ENCODE data around the gene MPG. TPM values are rescaled to one million over a fixed set of nuclear protein-coding genes. Genes with fewer than 3 reads are reported as not detected.

MPG gene
- total RNA-seq, 1 experiment from 2014 or later = 60.0 TPM

DNA sequence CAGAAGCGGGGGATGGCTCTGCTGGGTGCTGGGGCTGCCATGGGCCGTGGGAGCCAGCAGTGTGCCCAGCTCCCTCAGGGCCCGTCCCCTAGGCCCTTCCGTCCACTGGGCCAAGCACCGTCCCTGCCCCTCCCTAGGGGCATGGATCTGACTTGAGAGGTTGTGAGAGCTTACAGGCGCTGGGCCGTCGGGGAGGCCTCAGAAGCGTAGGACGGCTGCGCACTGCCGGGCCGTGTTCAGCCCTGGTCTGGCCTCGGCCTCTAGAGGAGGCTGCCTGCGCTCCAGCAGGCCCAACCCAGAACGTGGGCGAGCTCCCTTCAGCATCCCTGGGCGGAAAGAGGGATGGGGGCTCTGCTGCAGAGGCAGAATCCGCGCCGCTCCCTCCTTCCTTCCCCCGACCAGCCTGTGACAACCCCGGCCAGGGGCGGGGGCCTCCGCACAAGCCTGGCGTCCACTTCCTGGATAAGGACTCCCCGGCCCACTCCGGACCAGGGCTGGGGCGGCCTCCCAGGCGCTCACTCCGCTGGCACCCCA is 685 bp upstream of the MPG start:
- CTCF ChIA-PET = interaction anchor here (1.0 to 7.1 kb wide), 10 partner anchors 10 to 276 kb away, joined by 3 to 66 read pairs (median 6); partner anchors contain the start of genes POLR3K and SNRNP25
- POLR2A ChIA-PET = interaction anchor here (1.1 kb wide), 1 partner anchor 24 kb away, joined by 4 read pairs; the partner anchor contains the start of gene POLR3K
- Mint-ChIP-seq H3K27ac (no peak overlapping the region; the same call in 1 of the 2 replicates), H3K9me3 (no peaks in the 10 kb centered on the region), H3K36me3 (0 out of 2 replicates have a peak, but pooled peaks cover 3% of the 10 kb centered on the region), H3K27me3 (ENCODE audit: low read depth) (no peaks in the 10 kb centered on the region; the same call in 1 of the 2 replicates), H3K4me3 (peak overlapping the region; percentile 60), H3K4me1 (peaks cover 53% of the 10 kb centered on the region)
- TF ChIP-seq, protein P1, sequence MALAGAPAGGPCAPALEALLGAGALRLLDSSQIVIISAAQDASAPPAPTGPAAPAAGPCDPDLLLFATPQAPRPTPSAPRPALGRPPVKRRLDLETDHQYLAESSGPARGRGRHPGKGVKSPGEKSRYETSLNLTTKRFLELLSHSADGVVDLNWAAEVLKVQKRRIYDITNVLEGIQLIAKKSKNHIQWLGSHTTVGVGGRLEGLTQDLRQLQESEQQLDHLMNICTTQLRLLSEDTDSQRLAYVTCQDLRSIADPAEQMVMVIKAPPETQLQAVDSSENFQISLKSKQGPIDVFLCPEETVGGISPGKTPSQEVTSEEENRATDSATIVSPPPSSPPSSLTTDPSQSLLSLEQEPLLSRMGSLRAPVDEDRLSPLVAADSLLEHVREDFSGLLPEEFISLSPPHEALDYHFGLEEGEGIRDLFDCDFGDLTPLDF (CRISPR knock-in tag; IDR thresholded peaks at IDR 0.05) = 0 out of 2 replicates have a peak, but pooled peaks have one; percentile 3
- TF ChIP-seq HMGA2 (CRISPR knock-in tag; IDR thresholded peaks at IDR 0.05) (no peak), TP53 (CRISPR knock-in tag; IDR thresholded peaks at IDR 0.05) (no peak), JAZF1 (CRISPR knock-in tag; IDR thresholded peaks at IDR 0.05) (no peak), PRRX2 (CRISPR knock-in tag; IDR thresholded peaks at IDR 0.05) (no peak), FOXP1 (CRISPR knock-in tag; IDR thresholded peaks at IDR 0.05; ENCODE audit: borderline replicate concordance) (0 out of 2 replicates have a peak, but pooled peaks have one; percentile 40), ATF1 (CRISPR knock-in tag; IDR thresholded peaks at IDR 0.05) (0 out of 2 replicates have a peak, but pooled peaks have one; percentile 14)
- TF ChIP-seq, protein P2, sequence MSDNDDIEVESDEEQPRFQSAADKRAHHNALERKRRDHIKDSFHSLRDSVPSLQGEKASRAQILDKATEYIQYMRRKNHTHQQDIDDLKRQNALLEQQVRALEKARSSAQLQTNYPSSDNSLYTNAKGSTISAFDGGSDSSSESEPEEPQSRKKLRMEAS (CRISPR knock-in tag; IDR thresholded peaks at IDR 0.05) = no peak
- TF ChIP-seq, protein P3, sequence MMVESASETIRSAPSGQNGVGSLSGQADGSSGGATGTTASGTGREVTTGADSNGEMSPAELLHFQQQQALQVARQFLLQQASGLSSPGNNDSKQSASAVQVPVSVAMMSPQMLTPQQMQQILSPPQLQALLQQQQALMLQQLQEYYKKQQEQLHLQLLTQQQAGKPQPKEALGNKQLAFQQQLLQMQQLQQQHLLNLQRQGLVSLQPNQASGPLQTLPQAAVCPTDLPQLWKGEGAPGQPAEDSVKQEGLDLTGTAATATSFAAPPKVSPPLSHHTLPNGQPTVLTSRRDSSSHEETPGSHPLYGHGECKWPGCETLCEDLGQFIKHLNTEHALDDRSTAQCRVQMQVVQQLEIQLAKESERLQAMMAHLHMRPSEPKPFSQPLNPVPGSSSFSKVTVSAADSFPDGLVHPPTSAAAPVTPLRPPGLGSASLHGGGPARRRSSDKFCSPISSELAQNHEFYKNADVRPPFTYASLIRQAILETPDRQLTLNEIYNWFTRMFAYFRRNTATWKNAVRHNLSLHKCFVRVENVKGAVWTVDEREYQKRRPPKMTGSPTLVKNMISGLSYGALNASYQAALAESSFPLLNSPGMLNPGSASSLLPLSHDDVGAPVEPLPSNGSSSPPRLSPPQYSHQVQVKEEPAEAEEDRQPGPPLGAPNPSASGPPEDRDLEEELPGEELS (CRISPR knock-in tag; IDR thresholded peaks at IDR 0.05) = peak; percentile 55; the same call in 1 of the 2 replicates
- TF ChIP-seq, protein P4, sequence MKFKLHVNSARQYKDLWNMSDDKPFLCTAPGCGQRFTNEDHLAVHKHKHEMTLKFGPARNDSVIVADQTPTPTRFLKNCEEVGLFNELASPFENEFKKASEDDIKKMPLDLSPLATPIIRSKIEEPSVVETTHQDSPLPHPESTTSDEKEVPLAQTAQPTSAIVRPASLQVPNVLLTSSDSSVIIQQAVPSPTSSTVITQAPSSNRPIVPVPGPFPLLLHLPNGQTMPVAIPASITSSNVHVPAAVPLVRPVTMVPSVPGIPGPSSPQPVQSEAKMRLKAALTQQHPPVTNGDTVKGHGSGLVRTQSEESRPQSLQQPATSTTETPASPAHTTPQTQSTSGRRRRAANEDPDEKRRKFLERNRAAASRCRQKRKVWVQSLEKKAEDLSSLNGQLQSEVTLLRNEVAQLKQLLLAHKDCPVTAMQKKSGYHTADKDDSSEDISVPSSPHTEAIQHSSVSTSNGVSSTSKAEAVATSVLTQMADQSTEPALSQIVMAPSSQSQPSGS (CRISPR knock-in tag; IDR thresholded peaks at IDR 0.05; ENCODE audit: borderline replicate concordance, low read depth) = no peak
- TF ChIP-seq, protein P5, sequence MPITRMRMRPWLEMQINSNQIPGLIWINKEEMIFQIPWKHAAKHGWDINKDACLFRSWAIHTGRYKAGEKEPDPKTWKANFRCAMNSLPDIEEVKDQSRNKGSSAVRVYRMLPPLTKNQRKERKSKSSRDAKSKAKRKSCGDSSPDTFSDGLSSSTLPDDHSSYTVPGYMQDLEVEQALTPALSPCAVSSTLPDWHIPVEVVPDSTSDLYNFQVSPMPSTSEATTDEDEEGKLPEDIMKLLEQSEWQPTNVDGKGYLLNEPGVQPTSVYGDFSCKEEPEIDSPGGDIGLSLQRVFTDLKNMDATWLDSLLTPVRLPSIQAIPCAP (CRISPR knock-in tag; IDR thresholded peaks at IDR 0.05) = no peak
- DNase-seq (ENCODE audit: low spot score) = peak; percentile 52
- peak; percentile 11 for ATAC-seq

DNA sequence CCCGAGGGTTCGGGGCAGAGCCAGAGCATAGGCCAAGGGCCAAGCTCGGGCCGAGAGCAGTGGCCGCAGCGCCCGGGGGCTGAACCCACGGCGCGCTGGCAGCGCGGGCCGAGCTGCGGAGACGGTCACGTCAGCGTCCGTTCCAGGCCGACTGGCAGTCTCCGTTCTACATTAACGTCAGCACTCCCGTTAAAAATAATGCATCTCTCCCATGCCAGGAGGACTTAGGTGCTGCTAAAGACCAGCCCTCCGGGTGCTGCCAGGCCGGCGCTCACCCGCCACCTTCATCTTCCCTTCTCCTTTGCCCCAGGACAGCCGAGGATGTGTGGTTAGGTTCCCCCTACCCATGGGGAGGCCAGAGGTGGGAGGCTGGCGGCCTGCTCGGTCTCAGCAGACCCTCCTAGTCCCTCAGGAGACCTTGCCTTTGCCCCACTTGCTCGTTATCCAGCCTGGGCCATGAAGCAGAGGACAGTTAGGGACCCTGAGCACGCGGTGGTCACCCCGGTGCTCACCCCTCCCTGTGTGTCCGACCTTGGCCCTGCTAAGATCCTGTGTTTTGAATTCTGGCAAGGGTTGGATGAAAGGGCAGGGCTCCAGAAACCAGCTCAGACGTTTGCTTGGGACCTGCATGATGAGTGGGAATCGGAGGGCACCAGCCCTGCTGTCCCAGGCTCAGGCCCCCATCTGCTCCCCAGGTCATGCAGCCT is 572 bp downstream of the MPG start:
- H3K9me3 Mint-ChIP-seq = no peaks in the 10 kb centered on the region
- ATAC-seq (no peak), DNase-seq (ENCODE audit: low spot score) (no peak)
- H3K27ac Mint-ChIP-seq = no peak overlapping the region
- H3K36me3 Mint-ChIP-seq = peaks cover 6% of the 10 kb centered on the region
- ChIA-PET POLR2A (no interaction called here), CTCF (interaction anchor here (1.1 to 3.9 kb wide), 6 partner anchors 13 to 39 kb away, joined by 3 to 49 read pairs (median 8); partner anchors contain the start of genes POLR3K and SNRNP25)
- peaks cover 48% of the 10 kb centered on the region for H3K4me1 Mint-ChIP-seq
- H3K27me3 Mint-ChIP-seq (ENCODE audit: low read depth) = no peaks in the 10 kb centered on the region; the same call in 1 of the 2 replicates
- peak overlapping the region; percentile 82 for H3K4me3 Mint-ChIP-seq
- TF ChIP-seq, protein P6, sequence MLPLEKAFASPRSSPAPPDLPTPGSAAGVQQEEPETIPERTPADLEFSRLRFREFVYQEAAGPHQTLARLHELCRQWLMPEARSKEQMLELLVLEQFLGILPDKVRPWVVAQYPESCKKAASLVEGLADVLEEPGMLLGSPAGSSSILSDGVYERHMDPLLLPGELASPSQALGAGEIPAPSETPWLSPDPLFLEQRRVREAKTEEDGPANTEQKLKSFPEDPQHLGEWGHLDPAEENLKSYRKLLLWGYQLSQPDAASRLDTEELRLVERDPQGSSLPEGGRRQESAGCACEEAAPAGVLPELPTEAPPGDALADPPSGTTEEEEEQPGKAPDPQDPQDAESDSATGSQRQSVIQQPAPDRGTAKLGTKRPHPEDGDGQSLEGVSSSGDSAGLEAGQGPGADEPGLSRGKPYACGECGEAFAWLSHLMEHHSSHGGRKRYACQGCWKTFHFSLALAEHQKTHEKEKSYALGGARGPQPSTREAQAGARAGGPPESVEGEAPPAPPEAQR (CRISPR knock-in tag; IDR thresholded peaks at IDR 0.05) = no peak
- TF ChIP-seq ZNF232 (CRISPR knock-in tag; IDR thresholded peaks at IDR 0.05) (no peak), CREB1 (CRISPR knock-in tag; IDR thresholded peaks at IDR 0.05) (no peak), GRHL2 (CRISPR knock-in tag; IDR thresholded peaks at IDR 0.05; ENCODE audit: insufficient replicate concordance, severe bottlenecking) (no peak), FOXJ3 (CRISPR knock-in tag; IDR thresholded peaks at IDR 0.05; ENCODE audit: borderline replicate concordance) (no peak), ZNF219 (CRISPR knock-in tag; IDR thresholded peaks at IDR 0.05; ENCODE audit: borderline replicate concordance) (no peak)
- TF ChIP-seq, protein P7, sequence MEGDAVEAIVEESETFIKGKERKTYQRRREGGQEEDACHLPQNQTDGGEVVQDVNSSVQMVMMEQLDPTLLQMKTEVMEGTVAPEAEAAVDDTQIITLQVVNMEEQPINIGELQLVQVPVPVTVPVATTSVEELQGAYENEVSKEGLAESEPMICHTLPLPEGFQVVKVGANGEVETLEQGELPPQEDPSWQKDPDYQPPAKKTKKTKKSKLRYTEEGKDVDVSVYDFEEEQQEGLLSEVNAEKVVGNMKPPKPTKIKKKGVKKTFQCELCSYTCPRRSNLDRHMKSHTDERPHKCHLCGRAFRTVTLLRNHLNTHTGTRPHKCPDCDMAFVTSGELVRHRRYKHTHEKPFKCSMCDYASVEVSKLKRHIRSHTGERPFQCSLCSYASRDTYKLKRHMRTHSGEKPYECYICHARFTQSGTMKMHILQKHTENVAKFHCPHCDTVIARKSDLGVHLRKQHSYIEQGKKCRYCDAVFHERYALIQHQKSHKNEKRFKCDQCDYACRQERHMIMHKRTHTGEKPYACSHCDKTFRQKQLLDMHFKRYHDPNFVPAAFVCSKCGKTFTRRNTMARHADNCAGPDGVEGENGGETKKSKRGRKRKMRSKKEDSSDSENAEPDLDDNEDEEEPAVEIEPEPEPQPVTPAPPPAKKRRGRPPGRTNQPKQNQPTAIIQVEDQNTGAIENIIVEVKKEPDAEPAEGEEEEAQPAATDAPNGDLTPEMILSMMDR (IDR thresholded peaks at IDR 0.05) = no peak
- TF ChIP-seq, protein P3 (CRISPR knock-in tag; IDR thresholded peaks at IDR 0.05) = no peak
- TF ChIP-seq, protein P8, sequence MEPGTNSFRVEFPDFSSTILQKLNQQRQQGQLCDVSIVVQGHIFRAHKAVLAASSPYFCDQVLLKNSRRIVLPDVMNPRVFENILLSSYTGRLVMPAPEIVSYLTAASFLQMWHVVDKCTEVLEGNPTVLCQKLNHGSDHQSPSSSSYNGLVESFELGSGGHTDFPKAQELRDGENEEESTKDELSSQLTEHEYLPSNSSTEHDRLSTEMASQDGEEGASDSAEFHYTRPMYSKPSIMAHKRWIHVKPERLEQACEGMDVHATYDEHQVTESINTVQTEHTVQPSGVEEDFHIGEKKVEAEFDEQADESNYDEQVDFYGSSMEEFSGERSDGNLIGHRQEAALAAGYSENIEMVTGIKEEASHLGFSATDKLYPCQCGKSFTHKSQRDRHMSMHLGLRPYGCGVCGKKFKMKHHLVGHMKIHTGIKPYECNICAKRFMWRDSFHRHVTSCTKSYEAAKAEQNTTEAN (CRISPR knock-in tag; IDR thresholded peaks at IDR 0.05) = no peak

Data from WTC11 (cell line).